DOHH2 (cell line): Measurements from ENCODE around the gene ENOX1.

ENCODE experiments used
- H3F3A ChIP-seq: fragments of 200-600 bp; sonication (generic), shearing (Covaris generic); 2 replicates; pipeline ENCODE4 v1.6.0; 2016; ENCODE audit warnings: antibody characterized with exemption, mild to moderate bottlenecking; ENCODE audit not compliant: control insufficient read depth, insufficient read depth
- H3K27ac ChIP-seq: fragments of 200-600 bp; sonication (generic); 2 replicates; pipeline ENCODE4 v1.5.1; 2014; ENCODE audit warnings: low read depth, mild to moderate bottlenecking, low read length, moderate library complexity
- H3K27me3 ChIP-seq: fragments of 200-600 bp; sonication (generic); 2 replicates; pipeline ENCODE4 v1.6.1; 2014; ENCODE audit warnings: mild to moderate bottlenecking, low read length, mixed read lengths; ENCODE audit not compliant: control insufficient read depth
- H3K36me3 ChIP-seq: fragments of 200-600 bp; sonication (generic); 2 replicates; pipeline ENCODE4 v1.6.1; 2014; ENCODE audit warnings: mild to moderate bottlenecking, low read length, moderate library complexity, mixed read lengths; ENCODE audit not compliant: control insufficient read depth
- H3K4me1 ChIP-seq: fragments of 200-600 bp; sonication (generic); 2 replicates; pipeline ENCODE4 v1.6.1; 2014; ENCODE audit warnings: mild to moderate bottlenecking, low read length, mixed read lengths; ENCODE audit not compliant: control insufficient read depth
- H3K4me2 ChIP-seq: fragments of 200-600 bp; sonication (generic); 2 replicates; pipeline ENCODE4 v1.6.0; 2014; ENCODE audit warnings: mild to moderate bottlenecking, low read length, moderate library complexity
- H3K4me3 ChIP-seq: fragments of 200-600 bp; sonication (generic); 2 replicates; pipeline ENCODE4 v1.5.1; 2014; ENCODE audit warnings: mild to moderate bottlenecking, low read length, mixed read lengths
- H3K79me2 ChIP-seq: fragments of 200-600 bp; sonication (generic); 2 replicates; pipeline ENCODE4 v1.6.1; 2014; ENCODE audit warnings: mild to moderate bottlenecking, low read length, mixed read lengths; ENCODE audit not compliant: control insufficient read depth
- H3K9me2 ChIP-seq: fragments of 200-600 bp; sonication (generic); replicated peaks from 2 replicates; pipeline ENCODE4 v1.6.1; 2014; ENCODE audit warnings: mild to moderate bottlenecking, low read length, mixed read lengths; ENCODE audit not compliant: control insufficient read depth
- H3K9me3 ChIP-seq: fragments of 200-600 bp; sonication (generic); 2 replicates; pipeline ENCODE4 v1.6.1; 2014; ENCODE audit warnings: antibody characterized with exemption, low read length, mixed read lengths; ENCODE audit not compliant: control insufficient read depth, insufficient read depth
- H4K20me1 ChIP-seq: fragments of 200-600 bp; sonication (generic); 2 replicates; pipeline ENCODE4 v1.6.0; 2014; ENCODE audit warnings: low read depth, mild to moderate bottlenecking, antibody characterized with exemption, low read length, moderate library complexity; ENCODE audit not compliant: control insufficient read depth, insufficient read depth
- CTCF ChIP-seq: fragments of 200-600 bp; sonication (generic); IDR thresholded peaks from one replicate; pipeline ENCODE4 v1.5.1; 2014; ENCODE audit warnings: antibody characterized with exemption, mild to moderate bottlenecking, low read depth, low read length; ENCODE audit not compliant: poor library complexity, severe bottlenecking
- EZH2phosphoT487 ChIP-seq: fragments of 200-600 bp; sonication (generic); IDR thresholded peaks from 2 replicates; pipeline ENCODE4 v1.6.1; 2017; ENCODE audit warnings: borderline replicate concordance, mild to moderate bottlenecking, antibody characterized with exemption, low read length, moderate library complexity, mixed read lengths

Gene ENOX1

GRCh38 chr13:43445668-43446067 is 341.1 kb downstream of the ENOX1 start:
- H4K20me1 ChIP-seq, result no peaks in the 10 kb centered on the region
- no peaks in the 10 kb centered on the region for H3K79me2 ChIP-seq
- no peaks in the 10 kb centered on the region for H3K36me3 ChIP-seq
- no peak overlapping the region for H3K4me2 ChIP-seq
- no peaks in the 10 kb centered on the region for H3K9me2 ChIP-seq
- H3K9me3 ChIP-seq, result no peaks in the 10 kb centered on the region
- H3K4me3 ChIP-seq, result no peak overlapping the region
- H3K27me3 ChIP-seq, result no peaks in the 10 kb centered on the region
- H3K4me1 ChIP-seq, result no peaks in the 10 kb centered on the region
- H3F3A ChIP-seq, result no peaks in the 10 kb centered on the region
- no peak overlapping the region for H3K27ac ChIP-seq
- TF ChIP-seq CTCF, result no peak
- TF ChIP-seq EZH2phosphoT487, result no peak

GRCh38 chr13:43444081-43444480 is 342.7 kb downstream of the ENOX1 start:
- Histone ChIP-seq H3K4me1 (no peaks in the 10 kb centered on the region), H3K9me3 (no peaks in the 10 kb centered on the region), H3K27me3 (no peaks in the 10 kb centered on the region), H3K27ac (no peak overlapping the region), H4K20me1 (no peaks in the 10 kb centered on the region), H3K9me2 (no peaks in the 10 kb centered on the region), H3K36me3 (no peaks in the 10 kb centered on the region), H3K4me2 (no peak overlapping the region), H3K4me3 (no peak overlapping the region), H3K79me2 (no peaks in the 10 kb centered on the region), H3F3A (no peaks in the 10 kb centered on the region)
- no peak for TF ChIP-seq CTCF

- TF ChIP-seq EZH2phosphoT487, result no peak
- no peak for TF ChIP-seq CTCF
- H3K27me3 ChIP-seq, result no peaks in the 10 kb centered on the region
- no peaks in the 10 kb centered on the region for H3K9me3 ChIP-seq
- H3K4me2 ChIP-seq, result no peak overlapping the region
- H3K4me1 ChIP-seq, result no peaks in the 10 kb centered on the region
- no peak overlapping the region for H3K4me3 ChIP-seq
- no peaks in the 10 kb centered on the region for H3K79me2 ChIP-seq
- no peaks in the 10 kb centered on the region for H3K9me2 ChIP-seq
- H4K20me1 ChIP-seq, result no peaks in the 10 kb centered on the region
- no peaks in the 10 kb centered on the region for H3K36me3 ChIP-seq
- H3K27ac ChIP-seq, result no peak overlapping the region
- no peaks in the 10 kb centered on the region for H3F3A ChIP-seq
Observed at GRCh38 chr13:43441899-43442499, 344.8 kb downstream of the ENOX1 start.
